HS-5 (cell line): ENCODE data around the gene ITGA11.

Experiments used
- DNase-seq: peaks from one replicate; pipeline ENCODE4 v3.0.0-alpha.2; 2012; ENCODE audit warnings: low read depth

ITGA11 gene

GRCh38 chr15:68373028-68373427 is 58.9 kb downstream of the ITGA11 start:
- DNase-seq: no peak

GRCh38 chr15:68372291-68372811 is 59.6 kb downstream of the ITGA11 start:
- DNase-seq: no peak

- no peak for DNase-seq
Measured at GRCh38 chr15:68371851-68372250, 60.1 kb downstream of the ITGA11 start.

GRCh38 chr15:68371160-68371559 is 60.8 kb downstream of the ITGA11 start:
- no peak for DNase-seq

GRCh38 chr15:68370768-68371151 is 61.2 kb downstream of the ITGA11 start:
- DNase-seq: no peak

- no peak for DNase-seq
Measured at GRCh38 chr15:68369931-68370767, 61.8 kb downstream of the ITGA11 start.

GRCh38 chr15:68368731-68369435 is 63.1 kb downstream of the ITGA11 start:
- DNase-seq: no peak

- no peak for DNase-seq
Measured at GRCh38 chr15:68367992-68368391, 64.0 kb downstream of the ITGA11 start.

GRCh38 chr15:68367226-68367625 is 64.7 kb downstream of the ITGA11 start:
- no peak for DNase-seq

- no peak for DNase-seq
Measured at GRCh38 chr15:68366314-68366713, 65.6 kb downstream of the ITGA11 start.

GRCh38 chr15:68365770-68366169 is 66.2 kb downstream of the ITGA11 start:
- DNase-seq: no peak

GRCh38 chr15:68365140-68365745 is 66.7 kb downstream of the ITGA11 start:
- no peak for DNase-seq

GRCh38 chr15:68364660-68365035 is 67.3 kb downstream of the ITGA11 start:
- DNase-seq: no peak

GRCh38 chr15:68364028-68364659 is 67.8 kb downstream of the ITGA11 start:
- no peak for DNase-seq

GRCh38 chr15:68363353-68363752 is 68.6 kb downstream of the ITGA11 start:
- no peak for DNase-seq

GRCh38 chr15:68362537-68363126 is 69.3 kb downstream of the ITGA11 start:
- no peak for DNase-seq

GRCh38 chr15:68360721-68361120 is 71.2 kb downstream of the ITGA11 start:
- DNase-seq: no peak

GRCh38 chr15:68356778-68357177 is 75.2 kb downstream of the ITGA11 start:
- DNase-seq: no peak

GRCh38 chr15:68354923-68355322 is 77.0 kb downstream of the ITGA11 start:
- peak; percentile 86 for DNase-seq

GRCh38 chr15:68354268-68354667 is 77.7 kb downstream of the ITGA11 start:
- DNase-seq: no peak

- DNase-seq: no peak
Measured at GRCh38 chr15:68353421-68354135, 78.4 kb downstream of the ITGA11 start.
